HL-60/S4 (cell line): Measurements from ENCODE around the gene SLC16A9.

ENCODE experiments used
- in situ Hi-C: fragments of 300-500 bp; cut with MboI; formaldehyde crosslinking; loops from 2 replicates; pipeline ENCODE4 v1.14.3; 2022; ENCODE audit warnings: low sequenced_read_pairs

The SLC16A9 gene

DNA sequence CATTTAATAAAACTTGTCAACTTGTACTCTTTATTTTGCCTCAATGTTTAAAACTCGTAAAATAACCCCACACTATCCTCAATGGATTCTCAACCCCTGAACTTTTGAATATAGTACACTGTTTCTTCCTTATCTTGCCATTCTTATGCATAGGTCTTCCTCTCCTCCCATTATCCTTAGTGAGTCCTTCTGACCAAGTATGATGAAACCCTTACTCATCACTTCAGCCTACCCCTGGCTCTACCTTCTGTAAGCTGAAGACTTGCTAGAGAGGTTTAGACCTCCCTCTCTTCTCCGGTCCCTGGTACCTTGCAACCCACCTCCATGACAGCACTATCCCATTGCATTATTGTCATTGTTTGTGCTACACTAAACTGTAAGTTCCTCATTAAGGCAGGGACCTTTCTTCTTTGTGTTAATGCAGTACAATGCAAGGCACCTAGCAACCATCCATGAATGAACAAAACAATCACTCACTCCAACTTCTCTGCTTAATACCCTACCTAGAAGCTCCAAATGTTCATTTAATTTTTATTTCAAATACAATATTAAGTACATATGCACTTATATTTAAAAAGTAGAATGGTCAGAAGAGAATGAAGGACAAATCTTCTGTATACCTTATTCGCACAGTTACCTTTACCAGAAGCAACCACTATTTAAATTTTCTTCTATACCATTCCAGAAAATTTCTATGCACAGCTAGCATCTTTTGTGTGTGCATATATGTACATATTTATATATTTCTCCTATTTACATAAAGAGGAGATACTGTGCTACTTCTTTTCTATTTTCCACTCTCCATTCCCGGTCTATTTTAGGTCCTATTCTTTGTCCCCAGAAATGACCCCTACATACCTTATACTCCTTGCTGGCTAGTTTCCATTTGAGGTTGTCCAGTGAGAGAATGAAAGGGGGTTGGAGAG, 77.5 kb downstream of the SLC16A9 start:
- in situ Hi-C loops: loop anchor here (10.0 to 25.0 kb wide), 2 partner anchors 180 to 403 kb away; no protein-coding TSS in a partner anchor

DNA sequence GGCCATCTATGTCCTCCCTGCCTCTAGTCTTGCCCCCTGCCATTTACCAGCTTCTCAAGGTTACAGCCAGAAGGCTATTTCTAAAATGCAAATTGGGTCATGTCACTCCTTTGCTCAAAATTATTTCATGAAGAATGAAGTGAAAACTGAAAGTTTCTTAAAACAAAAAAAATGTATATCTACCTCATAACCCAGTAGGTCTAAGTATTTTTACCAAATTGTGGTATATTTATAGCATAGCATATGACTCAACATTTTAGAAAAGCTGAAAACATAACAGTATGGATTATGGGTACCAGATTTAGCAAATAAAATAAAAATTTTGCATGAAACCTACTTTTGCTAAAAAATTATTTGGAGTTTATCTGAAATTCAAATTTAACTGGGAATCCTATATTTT, 78.4 kb downstream of the SLC16A9 start:
- in situ Hi-C loops: loop anchor here (10.0 to 25.0 kb wide), 2 partner anchors 181 to 404 kb away; no protein-coding TSS in a partner anchor

DNA sequence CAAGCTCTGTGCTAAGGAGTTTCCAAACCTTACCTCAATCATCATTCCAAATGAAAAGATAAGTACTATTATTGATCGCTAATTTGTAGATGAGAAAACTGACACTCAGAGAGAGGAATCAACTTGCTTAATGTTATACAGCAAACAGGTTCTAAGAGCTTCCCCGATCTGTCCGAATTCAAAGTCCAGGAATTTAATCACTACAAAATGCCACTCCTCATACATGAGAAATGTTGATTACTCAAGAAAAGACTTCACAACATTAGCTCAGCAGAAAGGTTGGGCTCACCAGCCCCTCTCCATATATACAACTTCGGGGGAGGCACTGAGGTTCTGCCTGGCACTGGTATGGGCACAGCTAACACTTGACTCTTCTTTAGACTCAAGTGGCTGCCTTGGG, 80.7 kb downstream of the SLC16A9 start:
- in situ Hi-C loops: loop anchor here (25.0 kb wide), 1 partner anchor 183 kb away; no protein-coding TSS in a partner anchor

DNA sequence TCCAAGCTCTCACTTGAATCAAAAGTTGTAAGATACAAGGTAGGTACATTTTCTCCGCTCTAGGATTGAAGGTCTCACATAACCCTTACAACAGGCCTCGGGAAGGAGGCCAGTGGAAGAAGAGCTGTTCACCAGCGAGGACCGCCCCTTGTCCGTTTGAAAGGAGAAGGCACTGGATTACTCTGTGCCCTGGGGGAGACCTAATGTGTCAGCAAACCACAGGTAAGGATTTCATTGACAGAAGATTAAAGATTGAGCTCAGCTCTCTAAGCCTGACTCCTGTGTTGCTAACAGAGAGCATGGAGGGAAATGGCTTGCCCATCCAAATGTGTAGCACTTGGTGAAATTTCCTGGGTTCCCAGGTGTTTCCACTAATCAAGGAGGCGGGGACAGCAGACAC, 81.2 kb downstream of the SLC16A9 start:
- in situ Hi-C loops: loop anchor here (25.0 kb wide), 1 partner anchor 184 kb away; no protein-coding TSS in a partner anchor

DNA sequence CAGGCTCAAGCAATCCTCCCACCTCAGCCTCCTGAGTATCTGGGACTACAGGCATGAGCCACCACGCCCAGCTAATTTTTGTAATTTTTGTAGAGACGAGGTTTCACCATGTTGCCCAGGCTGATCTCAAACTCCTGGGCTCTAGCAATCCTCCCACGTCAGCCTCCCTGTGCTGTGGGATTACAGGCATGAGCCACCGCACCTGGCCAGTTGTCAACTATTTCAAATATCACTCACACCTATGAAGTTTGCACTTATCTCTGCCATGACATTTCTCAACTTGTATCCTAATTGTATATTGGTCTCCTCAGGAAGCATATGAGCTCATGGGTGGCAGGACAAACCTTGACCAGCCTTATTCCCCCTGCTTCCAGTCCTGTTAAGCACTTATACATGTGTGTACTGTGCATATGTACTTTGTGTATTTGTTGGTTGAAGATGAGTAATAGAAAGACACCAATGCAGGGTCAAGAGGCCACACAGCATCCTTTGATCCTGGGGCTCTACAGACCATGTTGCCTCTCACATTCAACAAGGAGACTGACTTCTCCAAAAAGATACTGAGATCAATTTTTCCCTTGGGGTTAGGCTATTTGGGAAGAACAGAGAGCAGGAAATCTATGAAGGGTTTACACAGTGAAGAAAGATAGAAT, 82.2 kb downstream of the SLC16A9 start:
- in situ Hi-C loops: loop anchor here (25.0 kb wide), 1 partner anchor 185 kb away; no protein-coding TSS in a partner anchor

DNA sequence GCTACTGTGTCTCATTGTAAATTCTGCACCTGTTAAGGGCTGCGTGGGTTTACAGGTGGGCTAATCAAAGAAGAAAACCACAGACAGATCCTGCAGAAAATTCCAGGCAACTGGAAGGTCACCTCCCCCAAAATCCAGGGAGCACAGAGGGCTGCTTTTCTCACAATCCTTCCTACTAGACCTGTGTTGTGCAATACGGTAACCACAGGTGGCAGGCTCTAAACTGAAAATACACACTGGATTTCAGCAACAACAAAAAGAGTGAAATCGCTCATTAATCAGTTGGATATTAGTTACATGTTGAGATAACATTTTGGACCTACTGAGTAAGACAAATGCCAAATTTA, 83.2 kb downstream of the SLC16A9 start:
- in situ Hi-C loops: loop anchor here (25.0 kb wide), 1 partner anchor 186 kb away; no protein-coding TSS in a partner anchor

DNA sequence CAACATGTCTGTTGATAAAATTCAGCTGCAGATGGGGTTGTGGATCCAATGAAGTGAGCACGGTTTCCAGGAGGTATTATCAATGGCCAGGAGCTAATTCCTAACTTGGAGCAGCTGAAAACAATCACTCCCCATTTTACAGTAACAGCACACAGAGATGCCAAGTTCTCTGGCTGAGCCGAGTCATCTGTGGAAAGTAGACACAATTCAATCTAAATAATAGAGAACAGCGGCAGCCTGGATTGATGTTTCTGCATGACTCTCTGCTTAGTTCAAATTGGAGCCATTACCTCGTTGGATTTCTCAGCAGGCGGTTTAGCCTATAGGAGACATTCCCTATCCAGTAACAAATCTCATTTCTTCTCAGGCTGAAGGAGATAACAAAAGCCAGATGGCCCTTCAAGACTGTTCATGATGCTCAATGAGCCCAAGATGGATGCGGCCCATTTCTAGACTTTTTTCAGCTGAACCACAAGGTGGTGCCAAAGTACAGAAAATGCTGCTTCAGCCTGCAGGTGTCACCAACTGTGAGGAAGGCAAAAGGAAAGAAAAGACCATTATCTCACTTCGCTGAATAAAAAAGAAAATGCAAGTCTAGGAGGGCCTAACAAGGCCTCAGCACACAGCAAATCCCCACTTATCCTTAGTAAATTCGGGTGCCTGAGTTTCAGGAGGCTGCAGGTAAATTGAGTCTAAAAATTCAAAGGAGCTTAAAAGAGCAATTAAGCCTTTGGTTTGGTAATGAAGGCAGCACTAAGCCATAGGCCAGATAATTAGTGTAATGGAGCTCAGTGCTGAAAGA, 83.7 kb downstream of the SLC16A9 start:
- in situ Hi-C loops: loop anchor here (25.0 kb wide), 1 partner anchor 186 kb away; no protein-coding TSS in a partner anchor

DNA sequence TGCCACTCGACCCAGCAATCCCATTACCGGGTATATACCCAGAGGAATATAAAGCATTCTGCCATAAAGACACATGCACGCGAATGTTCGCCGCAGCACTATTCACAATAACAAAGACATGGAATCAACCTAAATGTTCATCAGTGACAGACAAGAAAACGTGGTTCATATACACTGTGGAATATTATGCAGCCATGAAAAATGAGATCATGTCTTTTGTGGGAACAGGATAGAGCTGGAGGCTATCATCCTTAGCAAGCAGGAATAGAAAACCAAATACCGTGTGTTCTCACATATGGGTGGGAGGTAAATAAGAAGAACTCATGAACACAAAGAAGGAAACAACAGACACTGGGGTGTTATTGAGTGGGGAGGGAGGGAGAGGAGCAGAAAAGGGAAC, 84.7 kb downstream of the SLC16A9 start:
- in situ Hi-C loops: loop anchor here (25.0 kb wide), 3 partner anchors 187 to 838 kb away; no protein-coding TSS in a partner anchor

DNA sequence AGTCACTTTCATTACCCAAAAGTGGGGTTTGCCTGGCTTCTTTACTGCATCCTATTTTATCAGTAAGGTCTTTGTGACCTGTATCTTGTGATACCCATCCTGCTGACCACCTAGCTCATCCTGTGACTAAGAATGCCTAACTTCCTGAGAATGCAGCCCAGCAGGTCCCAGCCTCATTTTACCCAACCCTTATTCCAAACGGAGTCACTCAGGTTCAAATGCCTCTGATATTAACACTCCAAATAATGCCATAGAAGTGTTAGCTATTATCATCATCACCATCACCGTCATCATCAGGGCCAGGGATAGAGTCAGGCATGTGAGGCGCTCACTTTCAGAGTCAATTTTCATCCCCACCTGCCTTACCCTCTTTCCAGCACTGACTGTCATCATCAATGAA, 85.5 kb downstream of the SLC16A9 start:
- in situ Hi-C loops: loop anchor here (25.0 kb wide), 2 partner anchors 387 to 837 kb away; no protein-coding TSS in a partner anchor

DNA sequence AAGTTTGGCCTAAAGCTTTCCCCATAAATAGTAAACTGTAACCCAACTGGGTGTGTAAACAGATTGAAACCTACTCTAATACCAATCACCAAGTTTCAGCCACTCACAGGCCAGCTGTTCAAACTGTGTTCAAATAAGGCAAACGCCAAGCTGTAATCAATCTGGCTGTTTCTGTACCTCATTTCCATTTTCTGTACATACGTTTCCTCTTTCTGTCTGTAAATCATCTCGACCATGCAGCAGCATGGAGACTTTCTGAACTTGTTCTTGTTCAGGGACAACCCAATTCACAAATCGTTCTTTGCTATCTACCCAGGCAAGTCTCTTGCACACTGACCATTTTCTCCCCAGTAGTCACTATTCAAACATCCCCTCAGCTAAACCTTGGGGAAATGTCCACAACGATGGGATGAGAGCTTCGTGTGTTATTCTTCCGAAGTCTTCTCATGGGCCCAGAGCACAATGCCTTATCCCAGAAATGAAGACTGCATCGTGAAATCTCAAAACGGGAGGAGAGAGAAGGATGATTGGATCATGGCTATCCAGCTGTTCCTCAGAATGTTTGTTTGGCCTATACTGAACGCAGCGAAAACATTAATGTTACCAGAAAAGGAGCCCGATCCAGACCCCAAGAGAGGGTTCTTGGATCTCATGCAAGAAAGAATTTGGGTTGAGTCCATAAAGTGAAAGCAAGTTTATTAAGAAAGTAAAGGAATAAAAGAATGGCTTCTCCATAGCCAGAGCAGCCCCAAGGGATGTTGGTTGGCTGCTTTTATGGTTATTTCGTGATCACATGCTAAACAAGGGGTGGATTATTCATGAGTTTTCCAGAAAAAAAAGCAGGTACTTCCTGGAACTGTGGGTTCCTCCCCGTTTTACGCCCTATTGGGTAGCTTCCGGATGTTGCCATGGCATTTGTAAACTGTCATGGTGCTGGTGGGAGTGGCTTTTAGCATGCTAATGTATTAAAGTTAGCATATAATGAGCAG, 86.2 kb downstream of the SLC16A9 start:
- in situ Hi-C loops: loop anchor here (25.0 kb wide), 2 partner anchors 386 to 836 kb away; no protein-coding TSS in a partner anchor

DNA sequence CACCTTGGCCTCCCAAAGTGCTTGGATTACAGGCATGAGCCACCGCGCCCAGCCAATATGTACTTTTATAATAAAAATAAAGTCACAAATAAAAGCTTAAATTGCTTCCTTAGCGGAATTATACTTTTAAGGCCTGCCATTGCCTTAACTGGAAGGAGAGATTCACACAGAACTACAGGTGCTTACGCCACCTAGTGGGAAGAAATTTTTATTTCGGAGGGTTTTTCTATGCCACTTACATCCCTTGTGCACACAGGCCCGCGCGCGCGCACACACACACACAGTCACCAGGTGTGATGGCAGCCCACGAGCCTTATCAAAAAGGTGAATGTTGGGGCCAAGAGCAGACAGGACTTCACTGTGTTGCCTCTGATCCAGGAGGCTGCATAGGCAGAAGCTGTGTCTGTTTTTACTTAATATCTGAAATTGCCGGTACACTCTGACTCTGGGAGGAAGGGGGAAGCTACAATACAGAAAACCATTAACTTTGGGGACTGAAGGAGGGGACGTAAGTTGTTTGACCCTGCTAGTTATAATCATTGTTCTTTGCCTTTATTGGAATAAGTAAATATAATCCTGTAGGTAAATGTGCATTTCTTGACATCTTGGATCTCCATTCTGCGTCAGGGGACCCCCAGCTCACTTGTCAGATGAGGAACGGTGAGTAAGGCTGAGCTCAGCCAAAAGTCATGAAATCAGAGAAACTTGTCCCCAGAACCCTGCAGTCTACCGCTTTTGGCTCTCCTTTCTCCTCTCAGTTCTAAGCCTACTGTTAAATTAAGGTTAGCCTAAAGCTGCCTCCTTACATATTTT, 87.1 kb downstream of the SLC16A9 start:
- in situ Hi-C loops: loop anchor here (25.0 kb wide), 2 partner anchors 385 to 835 kb away; no protein-coding TSS in a partner anchor

DNA sequence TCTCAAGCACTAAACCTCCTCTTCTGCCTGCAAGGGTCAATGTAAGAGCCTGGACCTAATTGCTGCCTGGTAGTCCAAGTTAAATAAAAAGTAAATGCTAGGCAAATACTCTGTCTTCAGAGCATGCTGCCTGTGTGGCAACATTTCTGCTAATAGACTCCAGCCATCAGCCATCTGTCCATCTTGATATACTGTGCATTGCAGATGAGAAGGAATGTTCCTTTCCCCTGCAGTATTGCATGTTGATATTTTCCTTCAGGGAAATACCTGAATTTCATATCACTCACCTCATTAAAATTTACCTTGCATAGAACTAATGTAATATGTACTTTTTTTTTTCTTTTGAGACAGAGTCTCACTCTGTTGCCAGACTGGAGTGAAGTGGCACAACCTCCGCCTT, 87.9 kb downstream of the SLC16A9 start:
- in situ Hi-C loops: loop anchor here (25.0 kb wide), 2 partner anchors 384 to 834 kb away; no protein-coding TSS in a partner anchor

DNA sequence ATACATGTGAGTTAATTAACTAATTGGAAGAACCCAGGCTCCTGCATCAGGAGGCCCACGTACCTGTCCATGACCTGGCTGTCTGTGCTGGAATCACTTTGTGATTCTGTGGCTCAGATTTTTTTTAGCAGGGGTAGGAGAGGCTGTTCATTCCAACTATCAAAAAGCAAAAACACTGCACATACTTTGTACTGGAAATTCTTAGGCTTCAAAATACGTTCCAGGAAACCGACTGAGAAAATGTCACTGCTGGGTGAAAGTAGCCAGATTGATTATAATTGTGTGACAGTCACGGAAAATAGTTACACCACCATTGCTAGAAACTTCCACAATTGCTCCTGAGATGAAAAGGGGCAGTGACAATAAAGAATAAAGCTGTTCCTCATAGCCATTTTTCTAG, 91.0 kb downstream of the SLC16A9 start:
- in situ Hi-C loops: loop anchor here (25.0 kb wide), 2 partner anchors 381 to 831 kb away; no protein-coding TSS in a partner anchor

DNA sequence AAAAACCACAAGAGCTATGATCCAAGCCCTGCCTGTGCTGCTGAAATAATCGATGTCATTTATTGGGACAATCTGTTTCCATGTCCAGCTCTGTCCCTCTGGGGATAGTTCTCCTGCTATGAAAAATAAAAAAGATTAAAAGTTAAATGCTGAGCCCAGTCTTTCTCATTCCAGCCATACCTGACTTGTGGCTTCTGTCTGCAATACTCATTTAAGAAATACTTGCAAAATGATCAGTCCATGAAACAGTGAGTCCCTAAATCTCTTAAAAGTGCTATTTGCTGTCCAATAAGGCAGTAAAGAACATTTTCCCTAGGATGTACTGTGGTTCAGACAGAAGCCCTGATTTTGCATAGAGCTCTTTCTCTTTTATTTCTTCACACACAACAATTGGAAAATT, 91.7 kb downstream of the SLC16A9 start:
- in situ Hi-C loops: loop anchor here (25.0 kb wide), 2 partner anchors 381 to 831 kb away; no protein-coding TSS in a partner anchor

DNA sequence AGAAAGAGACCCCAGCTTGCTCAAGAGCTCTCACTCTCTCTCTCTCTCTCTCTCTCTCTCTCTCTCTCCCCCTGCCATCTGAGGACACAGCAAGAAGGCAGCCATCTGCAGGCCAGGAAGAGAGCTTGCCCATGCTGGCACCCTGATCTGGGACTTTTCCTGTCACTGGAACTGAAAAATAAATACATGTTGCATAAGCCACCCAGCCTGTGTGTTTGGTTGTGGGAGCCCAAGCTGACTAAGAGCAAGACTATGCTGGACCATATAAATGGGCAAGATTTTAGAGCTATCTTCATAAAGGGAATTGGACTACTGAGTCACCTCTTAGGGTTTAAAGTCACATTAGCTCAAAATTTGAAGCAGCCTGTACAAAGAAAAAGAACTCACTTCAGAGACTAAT, 98.6 kb downstream of the SLC16A9 start:
- in situ Hi-C loops: loop anchor here (25.0 kb wide), 2 partner anchors 374 to 824 kb away; no protein-coding TSS in a partner anchor

DNA sequence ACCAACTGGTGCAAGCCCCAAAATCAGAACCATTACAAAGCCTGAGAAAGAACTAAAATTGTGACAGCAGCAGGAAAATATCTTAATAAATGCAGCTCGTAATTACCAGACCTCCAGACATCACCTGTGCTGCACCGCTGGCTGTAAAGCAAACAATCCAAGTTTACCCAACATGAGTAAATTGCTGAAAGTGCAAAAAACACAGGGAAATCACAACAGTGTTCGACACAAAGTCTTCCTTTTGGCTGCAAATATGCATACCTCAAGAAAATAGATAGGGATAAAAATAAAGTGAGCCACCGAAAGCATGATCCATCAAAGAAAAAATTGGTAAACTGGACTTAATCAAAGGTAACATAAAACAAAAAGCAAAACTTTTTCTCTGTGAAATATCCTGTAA, 101.7 kb downstream of the SLC16A9 start:
- in situ Hi-C loops: loop anchor here (25.0 kb wide), 2 partner anchors 371 to 821 kb away; no protein-coding TSS in a partner anchor

DNA sequence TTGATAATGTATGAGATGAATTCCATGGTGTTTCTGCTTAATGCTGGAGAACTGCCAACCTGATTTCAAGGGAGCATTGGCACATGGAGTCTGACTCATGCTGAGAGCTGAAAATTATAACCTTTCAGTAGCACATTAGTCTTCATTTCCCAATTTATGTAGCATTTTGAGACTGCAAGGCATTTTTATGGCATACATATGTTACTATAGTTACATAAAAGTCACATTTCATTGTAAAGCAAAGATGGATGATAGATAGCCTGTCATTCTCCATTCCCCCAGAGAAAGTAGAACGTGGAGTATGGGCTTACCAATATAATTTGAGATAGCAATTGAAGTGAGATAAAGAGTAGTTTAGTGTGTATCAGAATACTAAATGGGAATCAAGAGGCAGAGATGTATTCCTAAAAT, 103.1 kb downstream of the SLC16A9 start:
- in situ Hi-C loops: loop anchor here (25.0 kb wide), 2 partner anchors 369 to 819 kb away; no protein-coding TSS in a partner anchor

DNA sequence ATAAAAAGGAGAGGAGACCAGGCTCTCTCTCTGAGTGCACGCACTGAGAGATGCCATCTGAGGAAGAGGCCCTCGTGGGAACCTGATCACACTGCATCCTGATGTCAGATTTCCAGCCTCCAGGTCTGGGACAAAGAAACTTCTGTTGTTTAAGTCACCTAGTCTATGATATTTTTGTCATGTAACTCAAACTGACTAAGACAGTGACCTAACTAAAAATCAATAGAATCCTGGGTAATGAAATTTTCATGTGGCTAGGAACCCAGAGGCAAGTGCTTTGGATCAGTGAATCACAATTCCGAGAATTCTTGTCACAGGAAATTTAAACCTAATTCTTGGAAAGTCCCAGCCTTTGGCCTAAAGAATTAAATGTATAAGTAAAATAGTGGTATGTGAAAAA, 107.7 kb downstream of the SLC16A9 start:
- in situ Hi-C loops: loop anchor here (25.0 kb wide), 2 partner anchors 365 to 815 kb away; no protein-coding TSS in a partner anchor
